HG03378 (cell line): ENCODE results near the gene HOGA1.

Experiments used
- ATAC-seq: cut with Tn5 transposase; IDR thresholded peaks from one replicate; pipeline ENCODE4 v1.9.1; 2021; ENCODE audit warnings: mild to moderate bottlenecking, moderate library complexity; ENCODE audit not compliant: unreplicated experiment

HOGA1 gene

GRCh38 chr10:97578171-97578844, 5.9 kb upstream of the HOGA1 start:
- no peak for ATAC-seq

- ATAC-seq: no peak
Observed at GRCh38 chr10:97580421-97581367, 3.5 kb upstream of the HOGA1 start.

- no peak for ATAC-seq
Observed at GRCh38 chr10:97582169-97582568, 2.0 kb upstream of the HOGA1 start.

GRCh38 chr10:97583476-97583875, 713 bp upstream of the HOGA1 start:
- no peak for ATAC-seq

- ATAC-seq: no peak
Observed at GRCh38 chr10:97584798-97585438, 729 bp downstream of the HOGA1 start.

- no peak for ATAC-seq
Observed at GRCh38 chr10:97585439-97585811, 1.2 kb downstream of the HOGA1 start.

GRCh38 chr10:97587183-97587582, 3.0 kb downstream of the HOGA1 start:
- ATAC-seq: no peak

- ATAC-seq: no peak
Observed at GRCh38 chr10:97589479-97589878, 5.3 kb downstream of the HOGA1 start, which contains the start of gene C10orf62. Gene C10orf62 (plus strand): TSS chr10:97589721. CDS start chr10:97589898, 177 bp downstream.

GRCh38 chr10:97590082-97590747, 6.0 kb downstream of the HOGA1 start:
- ATAC-seq: no peak

GRCh38 chr10:97590748-97591495, 6.7 kb downstream of the HOGA1 start:
- ATAC-seq: no peak

GRCh38 chr10:97593421-97593820, 9.2 kb downstream of the HOGA1 start:
- no peak for ATAC-seq

- no peak for ATAC-seq
Observed at GRCh38 chr10:97596101-97597082, 12.2 kb downstream of the HOGA1 start.

- ATAC-seq: no peak
Observed at GRCh38 chr10:97597778-97598177, 13.6 kb downstream of the HOGA1 start.

- no peak for ATAC-seq
Observed at GRCh38 chr10:97598407-97599271, 14.4 kb downstream of the HOGA1 start.

GRCh38 chr10:97599272-97599619, 15.1 kb downstream of the HOGA1 start:
- ATAC-seq: no peak

GRCh38 chr10:97600616-97601015, 16.4 kb downstream of the HOGA1 start:
- ATAC-seq: no peak

GRCh38 chr10:97601268-97602215, 17.4 kb downstream of the HOGA1 start:
- ATAC-seq: no peak
